B cell (primary cell): Measurements from ENCODE around the gene SLC6A4. TPM values are rescaled to one million over a fixed set of nuclear protein-coding genes. Genes with fewer than 3 reads are reported as not detected.

ENCODE experiments used
- ATAC-seq: fragments of 200-7000 bp; cut with Tn5 transposase; one replicate; pipeline ENCODE4 v1.10.0; 2021; ENCODE audit warnings: low read depth, mild to moderate bottlenecking, moderate number of reproducible peaks, moderate library complexity
- CTCF ChIA-PET: fragments of 350-600 bp; sonication (Branson Sonifier 250); formaldehyde crosslinking; loops from one replicate; lab custom pipeline; 2021; ENCODE audit warnings: antibody characterized with exemption, inconsistent platforms; lab: Charles Lee
- POLR2A ChIA-PET: fragments of 350-600 bp; sonication (Branson Sonifier 250); formaldehyde crosslinking; loops from one replicate; lab custom pipeline; 2021; ENCODE audit warnings: antibody characterized with exemption; lab: Charles Lee
- DNase-seq: peaks from one replicate; pipeline ENCODE4 v3.0.0; 2013
- H2AFZ ChIP-seq: 2 replicates; pipeline ENCODE4 v1.6.1; 2012; ENCODE audit warnings: mild to moderate bottlenecking, low read depth, low read length; ENCODE audit not compliant: insufficient read depth, poor library complexity, severe bottlenecking
- H3K27ac ChIP-seq, 2 donors: 1 replicate in 1 of 2; 2 replicates in 1 of 2; pipeline ENCODE4 v1.5.1; 2012 to 2013; ENCODE audit warnings: low read length in 2 of 2, mild to moderate bottlenecking in 2 of 2, moderate library complexity in 1 of 2
- H3K27me3 ChIP-seq, 4 experiments: fragments of 200-600 bp in 1 of 4; sonication (generic) in 1 of 4; replicated peaks in 1 of 4; 1 replicate in 2 of 4; 2 replicates in 2 of 4; pipeline versions ENCODE4 v1.6.1 to v1.7.0; 2013 to 2016; ENCODE audit warnings: low read length in 3 of 4, mild to moderate bottlenecking in 2 of 4, mixed read lengths in 1 of 4, moderate library complexity in 1 of 4; ENCODE audit not compliant: insufficient read depth in 4 of 4, control insufficient read depth in 3 of 4; ENCODE audit errors: control extremely low read depth in 1 of 4
- H3K36me3 ChIP-seq, 2 experiments: replicated peaks in 1 of 2; 1 replicate in 1 of 2; 2 replicates in 1 of 2; pipeline versions ENCODE4 v1.6.1 to v1.7.1; 2013; ENCODE audit warnings: low read length in 1 of 2; ENCODE audit not compliant: insufficient read depth in 2 of 2, control insufficient read depth in 1 of 2; ENCODE audit errors: control extremely low read depth in 1 of 2, extremely low read depth in 1 of 2
- H3K4me1 ChIP-seq, 2 donors: fragments of 200-600 bp in 1 of 2; sonication (generic) in 1 of 2; 1 replicate in 1 of 2; 2 replicates in 1 of 2; pipeline versions ENCODE4 v1.5.1 to v1.6.1; 2013 to 2017; ENCODE audit warnings: low read length in 2 of 2; ENCODE audit not compliant: control insufficient read depth in 2 of 2, insufficient read depth in 2 of 2
- H3K4me2 ChIP-seq: replicated peaks from 2 replicates; pipeline ENCODE3; 2012; ENCODE audit warnings: mild to moderate bottlenecking, low read depth, low read length; ENCODE audit not compliant: poor library complexity, severe bottlenecking
- H3K4me3 ChIP-seq, 5 experiments: fragments of 200-600 bp in 1 of 5; sonication (generic) in 1 of 5; 1 replicate in 3 of 5; 2 replicates in 2 of 5; pipeline versions ENCODE4 v1.5.1 to v1.7.0; 2011 to 2016; ENCODE audit warnings: low read length in 4 of 5, mild to moderate bottlenecking in 4 of 5, low read depth in 2 of 5, control low read depth in 1 of 5, moderate library complexity in 1 of 5; ENCODE audit not compliant: insufficient read depth in 1 of 5; ENCODE audit errors: control extremely low read depth in 1 of 5, extremely low read depth in 1 of 5
- H3K79me2 ChIP-seq: fragments of 200-600 bp; sonication (generic); one replicate; pipeline ENCODE4 v1.6.0; 2016; ENCODE audit warnings: low read length; ENCODE audit not compliant: control insufficient read depth, insufficient read depth
- H3K9ac ChIP-seq: fragments of 200-600 bp; sonication (generic); 2 replicates; pipeline ENCODE4 v1.6.1; 2017; ENCODE audit warnings: mild to moderate bottlenecking, low read length, moderate library complexity
- H3K9me3 ChIP-seq, 3 donors: one replicate each; pipeline versions ENCODE4 v1.6.1 to v1.7.1; 2013; ENCODE audit warnings: low read length in 2 of 3; ENCODE audit not compliant: control insufficient read depth in 2 of 3, insufficient read depth in 1 of 3; ENCODE audit errors: control extremely low read depth in 1 of 3
- H4K20me1 ChIP-seq: 2 replicates; pipeline ENCODE4 v1.6.0; 2012; ENCODE audit warnings: mild to moderate bottlenecking, low read length; ENCODE audit not compliant: insufficient read depth, control insufficient read depth, poor library complexity, severe bottlenecking
- H3K27ac Mint-ChIP-seq: one replicate; pipeline ENCODE4 v1.8.0; 2021; ENCODE audit warnings: mixed read lengths
- H3K27me3 Mint-ChIP-seq: one replicate; pipeline ENCODE4 v1.8.0; 2021; ENCODE audit warnings: mixed read lengths
- H3K4me1 Mint-ChIP-seq: one replicate; pipeline ENCODE4 v1.8.0; 2021; ENCODE audit warnings: mixed read lengths
- H3K4me3 Mint-ChIP-seq: one replicate; pipeline ENCODE4 v1.8.0; 2021; ENCODE audit warnings: mixed read lengths
- H3K9me3 Mint-ChIP-seq: one replicate; pipeline ENCODE4 v1.8.0; 2022; ENCODE audit warnings: mixed read lengths; ENCODE audit not compliant: insufficient read depth
- EZH2 ChIP-seq: IDR thresholded peaks from 2 replicates; pipeline ENCODE4 v1.6.1; 2012; ENCODE audit warnings: borderline replicate concordance, low read depth, mild to moderate bottlenecking, moderate library complexity, low read length; ENCODE audit not compliant: insufficient read depth, poor library complexity, severe bottlenecking
- WGBS: methylation state at CpG from one replicate; pipeline ENCODE4 v1.1.5; 2013; ENCODE audit warnings: missing lambda C conversion rate; ENCODE audit not compliant: insufficient coverage; 5-methylcytosine and 5-hydroxymethylcytosine counted together
- intact Hi-C: fragments of 100-400 bp; cut with micrococcal nuclease; formaldehyde crosslinking; loops from one replicate; pipeline ENCODE4 v1.10.0; 2022
- polyA plus RNA-seq: library from polyadenylated mRNA; depleted of rRNA; stranded (reverse); fragments of >200 nt; gene quantifications from 2 replicates; pipeline ENCODE4 v1.2.3, GENCODE V29; 2012
- total RNA-seq, 2 donors: library from RNA; stranded (reverse); fragments of 120-200 nt in 1 of 2; gene quantifications; 1 replicate in 1 of 2; 2 replicates in 1 of 2; pipeline versions ENCODE4 v1.2.3 to v1.2.4, GENCODE V29; 2013 to 2022
- TF ChIP-seq, protein P1 (sequence below): fragments of 200-600 bp; IDR thresholded peaks from one replicate; pipeline ENCODE4 v1.8.0; 2022; ENCODE audit warnings: antibody characterized with exemption, mild to moderate bottlenecking

SLC6A4 gene
- total and polyA plus RNA-seq, 2 donors (not counting 1 experiment from before 2014, with no cell fraction given), result not detected

DNA sequence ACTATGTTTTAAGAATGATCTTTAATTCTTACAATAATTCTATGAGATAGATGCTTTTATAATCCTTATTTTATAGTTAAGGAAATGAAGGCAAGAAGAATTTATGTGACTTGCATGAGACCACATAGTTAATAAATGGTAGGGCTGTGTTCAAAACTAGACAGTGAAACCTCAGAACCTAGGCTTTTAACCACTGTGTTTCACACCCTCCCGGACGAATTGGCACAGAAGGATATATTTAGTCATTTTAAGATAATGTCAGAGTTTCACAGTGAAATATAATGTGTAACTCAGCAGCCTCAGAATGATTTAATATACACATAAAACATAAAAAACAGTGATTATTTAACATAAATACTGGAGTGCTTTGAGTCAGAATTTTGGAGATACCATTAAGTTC, 61.8 kb downstream of the SLC6A4 start:
- Mint-ChIP-seq H3K4me1 (peaks cover 5% of the 10 kb centered on the region), H3K27me3 (no peaks in the 10 kb centered on the region), H3K4me3 (no peak overlapping the region), H3K27ac (no peak overlapping the region), H3K9me3 (no peaks in the 10 kb centered on the region)
- intact Hi-C loops, result no loop called here
- ChIA-PET CTCF (no interaction called here), POLR2A (no interaction called here)
- H3K4me1 ChIP-seq, result no peaks in the 10 kb centered on the region
- H2AFZ ChIP-seq, result no peak overlapping the region
- ATAC-seq, result no peak
- H3K27me3 ChIP-seq, result no peaks in the 10 kb centered on the region
- no CpG with 5 or more reads among the region's 2 CpGs for WGBS
- TF ChIP-seq, protein P1, sequence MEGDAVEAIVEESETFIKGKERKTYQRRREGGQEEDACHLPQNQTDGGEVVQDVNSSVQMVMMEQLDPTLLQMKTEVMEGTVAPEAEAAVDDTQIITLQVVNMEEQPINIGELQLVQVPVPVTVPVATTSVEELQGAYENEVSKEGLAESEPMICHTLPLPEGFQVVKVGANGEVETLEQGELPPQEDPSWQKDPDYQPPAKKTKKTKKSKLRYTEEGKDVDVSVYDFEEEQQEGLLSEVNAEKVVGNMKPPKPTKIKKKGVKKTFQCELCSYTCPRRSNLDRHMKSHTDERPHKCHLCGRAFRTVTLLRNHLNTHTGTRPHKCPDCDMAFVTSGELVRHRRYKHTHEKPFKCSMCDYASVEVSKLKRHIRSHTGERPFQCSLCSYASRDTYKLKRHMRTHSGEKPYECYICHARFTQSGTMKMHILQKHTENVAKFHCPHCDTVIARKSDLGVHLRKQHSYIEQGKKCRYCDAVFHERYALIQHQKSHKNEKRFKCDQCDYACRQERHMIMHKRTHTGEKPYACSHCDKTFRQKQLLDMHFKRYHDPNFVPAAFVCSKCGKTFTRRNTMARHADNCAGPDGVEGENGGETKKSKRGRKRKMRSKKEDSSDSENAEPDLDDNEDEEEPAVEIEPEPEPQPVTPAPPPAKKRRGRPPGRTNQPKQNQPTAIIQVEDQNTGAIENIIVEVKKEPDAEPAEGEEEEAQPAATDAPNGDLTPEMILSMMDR, result no peak
- TF ChIP-seq EZH2, result no peak
- no peak overlapping the region for H3K4me2 ChIP-seq
- no peaks in the 10 kb centered on the region for H4K20me1 ChIP-seq
- H3K9ac ChIP-seq, result no peak overlapping the region
- H3K4me3 ChIP-seq, result no peak overlapping the region
- peaks cover 7% of the 10 kb centered on the region for H3K79me2 ChIP-seq
- peaks cover 5 to 25% of the 10 kb centered on the region in 2 experiments for H3K36me3 ChIP-seq
- no peak for DNase-seq
- no peak overlapping the region for H3K27ac ChIP-seq
- H3K9me3 ChIP-seq, result no peaks in the 10 kb centered on the region

DNA sequence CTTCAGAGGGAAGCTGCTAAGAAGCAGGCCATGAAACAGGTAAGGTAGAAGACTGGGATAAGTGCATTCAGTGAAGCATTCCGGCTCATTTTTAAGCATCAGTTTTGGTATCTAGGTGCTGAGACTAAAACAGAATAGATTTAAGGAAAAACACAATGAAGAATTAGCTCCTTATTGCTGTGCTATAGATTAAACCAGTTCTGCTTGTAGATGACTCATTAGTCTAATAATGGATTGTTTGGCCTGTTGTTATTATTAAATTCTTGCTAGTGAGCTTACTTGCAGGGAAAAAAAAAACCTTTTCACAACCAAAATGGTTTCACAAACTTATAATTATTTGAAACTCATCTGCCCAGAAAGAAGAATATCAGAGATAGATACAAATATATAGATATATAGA, 62.9 kb downstream of the SLC6A4 start:
- Histone ChIP-seq H2AFZ (no peak overlapping the region), H3K27ac (no peak overlapping the region), H3K4me2 (no peak overlapping the region), H3K79me2 (peaks cover 10% of the 10 kb centered on the region), H3K4me1 (no peaks in the 10 kb centered on the region), H3K27me3 (no peaks in the 10 kb centered on the region), H4K20me1 (no peaks in the 10 kb centered on the region), H3K9ac (no peak overlapping the region), H3K9me3 (no peaks in the 10 kb centered on the region), H3K36me3 (peaks cover 5 to 21% of the 10 kb centered on the region in 2 experiments), H3K4me3 (no peak overlapping the region)
- DNase-seq (no peak), ATAC-seq (no peak)
- H3K27me3 Mint-ChIP-seq, result no peaks in the 10 kb centered on the region
- H3K27ac Mint-ChIP-seq, result no peak overlapping the region
- no peak overlapping the region for H3K4me3 Mint-ChIP-seq
- no peaks in the 10 kb centered on the region for H3K9me3 Mint-ChIP-seq
- POLR2A ChIA-PET, result no interaction called here
- CTCF ChIA-PET, result interaction anchor here (0.6 to 1.0 kb wide), 2 partner anchors 48 to 171 kb away, joined by 3 to 4 read pairs; no protein-coding TSS in a partner anchor
- TF ChIP-seq, protein P1, result no peak
- TF ChIP-seq EZH2, result no peak
- H3K4me1 Mint-ChIP-seq, result peaks cover 5% of the 10 kb centered on the region
- WGBS, result 100% methylated on average over 1 of the region's 1 CpG
- intact Hi-C loops, result no loop called here
